ENCODE data around the gene SLAMF1.

SLAMF1 gene

GRCh38 chr1:160680399-160680798 is 33.6 kb upstream of the SLAMF1 start:
- TF ChIP-seq CTCF (IDR thresholded peaks at IDR 0.05; ENCODE audit: control insufficient read depth, insufficient read depth, low read depth, low read length, missing control alignments) = no peak
- H3K4me3 ChIP-seq (ENCODE audit: control insufficient read depth, low read depth, low read length) = no peak overlapping the region
- no peak for DNase-seq (ENCODE audit: low read depth)

DNA sequence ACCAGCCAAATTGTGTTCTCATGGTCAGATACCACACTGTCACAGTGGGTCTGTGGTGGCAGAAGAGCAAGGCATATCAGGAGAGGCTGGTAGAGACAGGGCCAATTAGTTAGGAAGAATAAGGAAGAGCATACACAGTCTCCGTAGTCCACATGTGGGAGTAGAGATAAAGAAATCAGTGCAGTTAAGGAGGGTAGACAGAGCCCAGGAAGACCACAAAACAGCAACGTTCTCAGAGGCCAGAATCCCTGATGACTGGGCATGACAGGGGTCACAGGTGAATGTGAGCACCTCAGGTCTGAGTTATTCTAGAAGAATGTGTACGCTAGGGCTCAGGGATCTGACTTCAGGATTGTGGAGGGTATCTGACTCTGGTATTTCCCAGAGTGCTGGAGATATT is 33.0 kb upstream of the SLAMF1 start:
- no peak overlapping the region for H3K4me3 ChIP-seq (ENCODE audit: control insufficient read depth, low read depth, low read length)
- DNase-seq (ENCODE audit: low read depth) = no peak
- TF ChIP-seq CTCF (IDR thresholded peaks at IDR 0.05; ENCODE audit: control insufficient read depth, insufficient read depth, low read depth, low read length, missing control alignments) = no peak

DNA sequence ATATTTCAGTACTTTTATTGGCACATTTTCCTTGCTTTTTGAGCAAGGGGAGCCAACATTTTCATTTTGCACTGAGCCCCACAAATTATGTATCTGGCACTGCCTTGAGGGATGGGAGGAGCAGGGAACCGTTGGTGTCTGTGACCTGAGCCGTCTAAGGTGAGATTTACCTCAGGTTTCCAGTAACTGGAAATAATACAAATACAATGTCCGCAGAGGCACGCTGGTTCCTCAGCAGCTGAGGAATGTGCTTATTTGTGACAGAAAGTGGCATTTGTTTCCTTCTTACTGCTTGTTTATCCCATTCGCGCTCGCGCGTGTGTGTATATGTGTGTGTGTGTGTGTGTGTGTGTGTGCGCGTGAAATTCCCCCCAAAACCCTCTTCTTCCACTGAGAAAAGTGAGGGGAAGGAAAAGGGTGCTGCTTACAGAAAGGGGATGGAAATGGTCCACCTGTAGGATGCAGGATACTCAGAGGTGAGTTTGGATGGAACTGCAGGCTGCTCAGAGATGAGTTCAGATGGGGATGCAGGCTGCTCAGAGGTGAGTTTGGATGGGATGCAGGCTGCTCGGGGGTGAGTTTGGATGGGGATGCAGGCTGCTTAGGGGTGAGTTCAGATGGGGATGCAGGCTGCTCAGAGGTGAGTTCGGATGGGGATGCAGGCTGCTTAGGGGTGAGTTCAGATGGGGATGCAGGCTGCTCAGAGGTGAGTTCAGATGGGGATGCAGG is 30.2 kb upstream of the SLAMF1 start:
- DNase-seq (ENCODE audit: low read depth) = no peak
- no peak overlapping the region for H3K4me3 ChIP-seq (ENCODE audit: control insufficient read depth, low read depth, low read length)
- TF ChIP-seq CTCF (IDR thresholded peaks at IDR 0.05; ENCODE audit: control insufficient read depth, insufficient read depth, low read depth, low read length, missing control alignments) = no peak

DNA sequence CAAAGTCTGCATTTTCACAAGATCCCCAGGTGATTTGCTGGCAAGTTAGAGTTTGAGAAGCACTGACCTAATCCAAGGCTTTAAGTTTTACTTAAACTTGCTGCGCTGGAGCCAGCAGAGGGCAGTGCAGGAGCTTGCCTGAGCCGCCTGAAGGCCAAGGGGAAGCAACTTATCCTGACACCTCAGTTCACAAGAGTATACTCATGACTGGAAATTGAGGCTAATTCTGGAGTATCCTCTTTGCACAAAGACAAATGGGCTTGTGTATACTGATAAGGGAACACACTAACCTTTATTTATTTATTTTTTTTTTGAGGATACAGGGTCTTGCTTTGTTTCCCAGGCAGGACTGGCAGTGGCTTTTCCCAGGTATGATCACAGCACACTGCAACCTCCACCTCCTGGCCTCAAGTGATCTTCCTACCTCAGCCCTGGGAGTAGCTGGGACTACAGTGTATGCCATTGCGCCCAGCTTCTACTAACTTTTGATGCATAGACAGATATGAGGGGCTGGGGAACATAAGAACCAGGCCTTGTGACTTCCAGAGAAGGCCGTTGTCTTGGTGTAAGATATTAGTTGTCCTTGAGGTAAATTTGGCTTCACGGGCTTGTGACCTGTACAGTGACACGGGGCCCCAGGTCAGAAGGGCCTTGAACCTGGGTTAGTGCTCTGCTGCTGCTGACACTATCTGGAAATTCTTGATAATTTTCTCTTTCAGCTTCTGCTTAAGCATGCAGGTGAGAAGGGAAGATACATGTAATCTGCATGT is 29.0 kb upstream of the SLAMF1 start:
- peak; percentile 23 for DNase-seq (ENCODE audit: low read depth)
- peak; percentile 90 for TF ChIP-seq CTCF (IDR thresholded peaks at IDR 0.05; ENCODE audit: control insufficient read depth, insufficient read depth, low read depth, low read length, missing control alignments)
- no peak overlapping the region for H3K4me3 ChIP-seq (ENCODE audit: control insufficient read depth, low read depth, low read length)

- no peak overlapping the region for H3K4me3 ChIP-seq (ENCODE audit: control insufficient read depth, low read depth, low read length)
- DNase-seq (ENCODE audit: low read depth) = no peak
- no peak for TF ChIP-seq CTCF (IDR thresholded peaks at IDR 0.05; ENCODE audit: control insufficient read depth, insufficient read depth, low read depth, low read length, missing control alignments)
These were observed 27.6 kb upstream of the SLAMF1 start for GRCh38 chr1:160674415-160674814.

- H3K4me3 ChIP-seq (ENCODE audit: control insufficient read depth, low read depth, low read length) = no peak overlapping the region
These were observed 26.2 kb upstream of the SLAMF1 start for GRCh38 chr1:160672789-160673695.

More at GRCh38 chr1:160672789-160673695, 26.2 kb upstream of the SLAMF1 start:
- no peak for TF ChIP-seq CTCF (IDR thresholded peaks at IDR 0.05; ENCODE audit: control insufficient read depth, insufficient read depth, low read depth, low read length, missing control alignments)
- DNase-seq (ENCODE audit: low read depth) = no peak
